ENCODE measurements around the gene CCSER1.

The CCSER1 gene

GRCh38 chr4:90766837-90767236, 639.6 kb downstream of the CCSER1 start:
- no peak for TF ChIP-seq EZH2phosphoT487 (IDR thresholded peaks at IDR 0.05; ENCODE audit: borderline replicate concordance, low read length)
- TF ChIP-seq, protein P1, sequence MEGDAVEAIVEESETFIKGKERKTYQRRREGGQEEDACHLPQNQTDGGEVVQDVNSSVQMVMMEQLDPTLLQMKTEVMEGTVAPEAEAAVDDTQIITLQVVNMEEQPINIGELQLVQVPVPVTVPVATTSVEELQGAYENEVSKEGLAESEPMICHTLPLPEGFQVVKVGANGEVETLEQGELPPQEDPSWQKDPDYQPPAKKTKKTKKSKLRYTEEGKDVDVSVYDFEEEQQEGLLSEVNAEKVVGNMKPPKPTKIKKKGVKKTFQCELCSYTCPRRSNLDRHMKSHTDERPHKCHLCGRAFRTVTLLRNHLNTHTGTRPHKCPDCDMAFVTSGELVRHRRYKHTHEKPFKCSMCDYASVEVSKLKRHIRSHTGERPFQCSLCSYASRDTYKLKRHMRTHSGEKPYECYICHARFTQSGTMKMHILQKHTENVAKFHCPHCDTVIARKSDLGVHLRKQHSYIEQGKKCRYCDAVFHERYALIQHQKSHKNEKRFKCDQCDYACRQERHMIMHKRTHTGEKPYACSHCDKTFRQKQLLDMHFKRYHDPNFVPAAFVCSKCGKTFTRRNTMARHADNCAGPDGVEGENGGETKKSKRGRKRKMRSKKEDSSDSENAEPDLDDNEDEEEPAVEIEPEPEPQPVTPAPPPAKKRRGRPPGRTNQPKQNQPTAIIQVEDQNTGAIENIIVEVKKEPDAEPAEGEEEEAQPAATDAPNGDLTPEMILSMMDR (IDR thresholded peaks at IDR 0.05; ENCODE audit: low read depth, low read length, poor library complexity, severe bottlenecking) = no peak
- Histone ChIP-seq H3K9me3 (ENCODE audit: control insufficient read depth, insufficient read depth, low read length) (no peaks in the 10 kb centered on the region), H3K79me2 (ENCODE audit: control insufficient read depth, low read length) (no peaks in the 10 kb centered on the region), H3K4me1 (ENCODE audit: control insufficient read depth, low read length) (no peaks in the 10 kb centered on the region), H3K27ac (ENCODE audit: low read depth, low read length) (no peak overlapping the region), H3K4me2 (ENCODE audit: low read length) (no peak overlapping the region), H4K20me1 (ENCODE audit: control insufficient read depth, insufficient read depth, low read depth, low read length) (no peaks in the 10 kb centered on the region), H3F3A (ENCODE audit: control insufficient read depth, insufficient read depth) (no peaks in the 10 kb centered on the region), H3K27me3 (ENCODE audit: control insufficient read depth, low read length) (no peaks in the 10 kb centered on the region), H3K36me3 (ENCODE audit: control insufficient read depth, low read length) (no peaks in the 10 kb centered on the region), H3K9me2 (replicated peaks; ENCODE audit: control insufficient read depth, low read length) (no peaks in the 10 kb centered on the region), H3K4me3 (ENCODE audit: low read length) (no peak overlapping the region)

GRCh38 chr4:90769251-90769650, 642.1 kb downstream of the CCSER1 start:
- Histone ChIP-seq H3K4me3 (ENCODE audit: low read length) (no peak overlapping the region), H4K20me1 (ENCODE audit: control insufficient read depth, insufficient read depth, low read depth, low read length) (no peaks in the 10 kb centered on the region), H3K27me3 (ENCODE audit: control insufficient read depth, low read length) (no peaks in the 10 kb centered on the region), H3K9me2 (replicated peaks; ENCODE audit: control insufficient read depth, low read length) (no peaks in the 10 kb centered on the region), H3K4me1 (ENCODE audit: control insufficient read depth, low read length) (no peaks in the 10 kb centered on the region), H3F3A (ENCODE audit: control insufficient read depth, insufficient read depth) (no peaks in the 10 kb centered on the region), H3K79me2 (ENCODE audit: control insufficient read depth, low read length) (no peaks in the 10 kb centered on the region), H3K9me3 (ENCODE audit: control insufficient read depth, insufficient read depth, low read length) (no peaks in the 10 kb centered on the region), H3K36me3 (ENCODE audit: control insufficient read depth, low read length) (no peaks in the 10 kb centered on the region), H3K4me2 (ENCODE audit: low read length) (no peak overlapping the region), H3K27ac (ENCODE audit: low read depth, low read length) (no peak overlapping the region)
- no peak for TF ChIP-seq EZH2phosphoT487 (IDR thresholded peaks at IDR 0.05; ENCODE audit: borderline replicate concordance, low read length)
- TF ChIP-seq, protein P1 (IDR thresholded peaks at IDR 0.05; ENCODE audit: low read depth, low read length, poor library complexity, severe bottlenecking) = no peak

DNA sequence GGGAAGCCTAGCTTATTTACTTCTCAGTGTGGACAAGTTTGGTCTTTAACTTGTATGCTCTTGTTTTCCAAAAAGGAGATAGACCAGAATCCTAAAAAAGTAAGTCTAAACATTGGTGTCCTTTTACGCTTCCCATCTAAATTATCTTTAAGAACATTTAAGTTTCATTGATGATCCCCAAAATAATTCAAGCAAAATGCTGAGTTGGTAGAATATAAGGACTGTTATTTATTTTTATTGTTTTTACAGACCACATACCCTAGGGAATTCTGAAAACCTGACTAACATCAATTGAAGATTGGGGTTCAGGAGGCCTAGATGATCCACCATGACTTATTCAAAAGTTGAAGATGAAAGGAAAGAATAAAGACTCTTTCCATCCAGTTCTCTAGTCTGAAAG, 653.0 kb downstream of the CCSER1 start:
- no peak overlapping the region for H3K4me3 ChIP-seq (ENCODE audit: low read length)
- H3K27ac ChIP-seq (ENCODE audit: low read depth, low read length) = no peak overlapping the region
- H3F3A ChIP-seq (ENCODE audit: control insufficient read depth, insufficient read depth) = no peaks in the 10 kb centered on the region
- no peaks in the 10 kb centered on the region for H3K36me3 ChIP-seq (ENCODE audit: control insufficient read depth, low read length)
- no peaks in the 10 kb centered on the region for H3K27me3 ChIP-seq (ENCODE audit: control insufficient read depth, low read length)
- H3K9me3 ChIP-seq (ENCODE audit: control insufficient read depth, insufficient read depth, low read length) = no peaks in the 10 kb centered on the region
- TF ChIP-seq, protein P1 (IDR thresholded peaks at IDR 0.05; ENCODE audit: low read depth, low read length, poor library complexity, severe bottlenecking) = no peak
- no peak for TF ChIP-seq EZH2phosphoT487 (IDR thresholded peaks at IDR 0.05; ENCODE audit: borderline replicate concordance, low read length)
- H4K20me1 ChIP-seq (ENCODE audit: control insufficient read depth, insufficient read depth, low read depth, low read length) = no peaks in the 10 kb centered on the region
- no peaks in the 10 kb centered on the region for H3K4me1 ChIP-seq (ENCODE audit: control insufficient read depth, low read length)
- no peaks in the 10 kb centered on the region for H3K9me2 ChIP-seq (replicated peaks; ENCODE audit: control insufficient read depth, low read length)
- H3K4me2 ChIP-seq (ENCODE audit: low read length) = no peak overlapping the region
- H3K79me2 ChIP-seq (ENCODE audit: control insufficient read depth, low read length) = no peaks in the 10 kb centered on the region

DNA sequence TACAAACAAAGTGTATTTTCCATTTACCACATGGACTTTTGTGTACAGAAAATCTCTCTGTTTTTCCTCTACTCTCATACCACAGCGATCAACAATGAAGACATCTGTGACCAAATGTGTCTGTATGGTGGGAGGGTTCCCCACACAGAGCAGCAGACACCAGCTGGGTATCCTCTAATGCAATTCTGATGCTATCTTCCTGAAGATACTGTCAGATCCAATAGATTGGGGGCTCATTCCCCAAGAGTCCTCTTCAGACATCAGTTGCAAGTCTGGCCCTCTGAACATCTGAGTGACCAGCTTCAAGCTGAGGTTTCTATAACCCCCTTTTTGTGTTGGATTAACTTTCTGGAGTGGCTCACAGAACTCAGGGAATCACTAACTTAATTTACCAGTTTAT, 659.4 kb downstream of the CCSER1 start:
- no peaks in the 10 kb centered on the region for H3K36me3 ChIP-seq (ENCODE audit: control insufficient read depth, low read length)
- H3K4me1 ChIP-seq (ENCODE audit: control insufficient read depth, low read length) = no peaks in the 10 kb centered on the region
- no peaks in the 10 kb centered on the region for H3K9me2 ChIP-seq (replicated peaks; ENCODE audit: control insufficient read depth, low read length)
- H3K27me3 ChIP-seq (ENCODE audit: control insufficient read depth, low read length) = no peaks in the 10 kb centered on the region
- H4K20me1 ChIP-seq (ENCODE audit: control insufficient read depth, insufficient read depth, low read depth, low read length) = no peaks in the 10 kb centered on the region
- H3F3A ChIP-seq (ENCODE audit: control insufficient read depth, insufficient read depth) = no peaks in the 10 kb centered on the region
- no peak overlapping the region for H3K27ac ChIP-seq (ENCODE audit: low read depth, low read length)
- no peaks in the 10 kb centered on the region for H3K9me3 ChIP-seq (ENCODE audit: control insufficient read depth, insufficient read depth, low read length)
- H3K79me2 ChIP-seq (ENCODE audit: control insufficient read depth, low read length) = no peaks in the 10 kb centered on the region
- TF ChIP-seq EZH2phosphoT487 (IDR thresholded peaks at IDR 0.05; ENCODE audit: borderline replicate concordance, low read length) = no peak
- TF ChIP-seq, protein P1 (IDR thresholded peaks at IDR 0.05; ENCODE audit: low read depth, low read length, poor library complexity, severe bottlenecking) = no peak
- H3K4me2 ChIP-seq (ENCODE audit: low read length) = no peak overlapping the region
- no peak overlapping the region for H3K4me3 ChIP-seq (ENCODE audit: low read length)
